ENCODE data around the gene CNIH3.
"Not testable (repeated sequence)": the region's sequence is repeated elsewhere in the genome, so short reads cannot be mapped to it uniquely, and the experiment has no call there.

Gene CNIH3

DNA sequence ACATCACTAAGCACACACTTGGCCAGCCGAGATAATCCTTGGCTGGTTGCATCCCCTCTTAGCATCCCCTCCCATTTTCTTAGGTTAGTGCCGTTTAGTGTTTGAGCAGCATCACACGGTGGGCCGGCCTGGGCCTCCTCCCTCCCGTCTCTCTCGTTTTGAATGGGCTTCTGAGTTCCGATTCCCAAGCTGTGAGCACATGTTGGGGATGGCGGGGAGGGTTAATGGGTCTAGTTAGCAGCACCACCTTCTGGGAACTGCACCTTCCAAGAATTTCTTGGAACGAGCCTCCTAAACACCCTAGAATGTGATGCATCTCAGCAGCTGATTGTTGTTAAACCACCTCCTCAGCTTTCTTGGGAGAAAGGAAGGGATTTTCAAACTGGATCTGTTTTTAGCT, 73.3 kb downstream of the CNIH3 start:
- DNase-seq (ENCODE audit: low read depth in 2 of 2): no peak

GRCh38 chr1:224690576-224690975, 74.5 kb downstream of the CNIH3 start:
- DNase-seq (ENCODE audit: low read depth in 2 of 2): no peak

GRCh38 chr1:224691148-224691925, 75.2 kb downstream of the CNIH3 start:
- no peak for DNase-seq (ENCODE audit: low read depth in 2 of 2)

- no peak for DNase-seq (ENCODE audit: low read depth in 2 of 2)
Observed at GRCh38 chr1:224694969-224695368, 78.9 kb downstream of the CNIH3 start.

DNA sequence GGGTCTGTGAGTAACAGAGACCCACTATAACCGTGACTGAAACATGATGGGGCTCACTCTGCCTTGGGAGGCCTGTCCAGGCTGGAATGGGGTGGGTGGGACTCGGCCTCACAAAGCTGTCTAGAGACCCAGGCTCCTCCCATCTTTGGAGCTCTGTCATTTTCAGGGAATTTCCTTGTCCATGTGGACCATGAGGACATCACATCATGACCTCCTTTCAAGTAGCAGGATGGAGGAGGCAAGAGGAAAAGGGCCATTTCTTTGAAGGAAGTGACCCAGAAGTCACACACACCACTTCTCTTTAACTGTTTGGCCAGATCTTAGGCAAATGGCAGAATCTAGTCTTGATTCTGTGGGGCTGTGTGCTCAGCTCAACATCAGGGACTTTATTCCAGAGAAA, 79.9 kb downstream of the CNIH3 start:
- no peak for DNase-seq (ENCODE audit: low read depth in 2 of 2)

- no peak for DNase-seq (ENCODE audit: low read depth in 2 of 2)
Observed at GRCh38 chr1:224696891-224697765, 81.0 kb downstream of the CNIH3 start.

DNA sequence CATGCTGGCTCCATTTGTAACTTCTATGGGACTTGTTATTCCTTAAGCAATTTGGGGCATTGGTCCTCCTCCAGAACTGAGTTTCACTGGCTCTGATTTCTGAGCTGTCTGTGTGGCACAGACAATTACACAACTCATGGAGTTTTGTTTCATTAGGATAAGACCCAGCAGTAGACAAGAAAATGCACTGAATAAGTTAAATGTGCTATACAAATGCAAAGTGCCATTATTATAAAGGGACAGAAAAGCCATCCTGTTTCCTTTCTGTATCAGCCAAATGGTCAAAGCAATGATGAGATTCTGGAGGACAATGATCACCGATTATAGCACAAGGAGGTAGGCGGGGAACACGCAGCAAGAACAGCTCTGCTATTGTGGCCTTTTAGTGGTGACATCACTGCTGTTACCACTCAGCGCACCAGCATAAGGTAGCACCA, 81.9 kb downstream of the CNIH3 start:
- DNase-seq (ENCODE audit: low read depth in 2 of 2): no peak

GRCh38 chr1:224700918-224701531, 84.9 kb downstream of the CNIH3 start:
- no peak for DNase-seq (ENCODE audit: low read depth in 2 of 2)

DNA sequence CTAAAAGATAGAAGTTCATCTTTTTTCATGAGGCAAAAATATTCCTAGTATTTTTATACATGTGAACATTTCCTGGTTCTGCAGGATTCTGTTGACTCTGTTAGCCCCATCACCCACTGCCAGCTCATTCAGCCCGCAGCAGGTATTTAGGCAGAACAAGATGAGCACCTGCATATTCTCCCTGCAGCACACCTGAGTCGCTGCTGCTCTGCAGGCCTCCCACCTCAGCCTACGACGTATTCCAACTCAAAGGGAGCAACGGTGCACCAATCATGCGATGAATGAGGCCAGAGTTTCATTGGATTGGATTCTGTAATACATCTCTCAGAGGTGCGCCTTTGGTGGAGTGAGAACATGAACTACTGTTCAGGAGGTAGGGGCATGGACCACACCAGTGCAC, 87.6 kb downstream of the CNIH3 start:
- no peak for DNase-seq (ENCODE audit: low read depth in 2 of 2)

GRCh38 chr1:224704107-224704735, 88.1 kb downstream of the CNIH3 start:
- no peak for DNase-seq (ENCODE audit: low read depth in 2 of 2)

- DNase-seq (ENCODE audit: low read depth in 2 of 2): no peak
Observed at GRCh38 chr1:224705578-224705977, 89.5 kb downstream of the CNIH3 start.

DNA sequence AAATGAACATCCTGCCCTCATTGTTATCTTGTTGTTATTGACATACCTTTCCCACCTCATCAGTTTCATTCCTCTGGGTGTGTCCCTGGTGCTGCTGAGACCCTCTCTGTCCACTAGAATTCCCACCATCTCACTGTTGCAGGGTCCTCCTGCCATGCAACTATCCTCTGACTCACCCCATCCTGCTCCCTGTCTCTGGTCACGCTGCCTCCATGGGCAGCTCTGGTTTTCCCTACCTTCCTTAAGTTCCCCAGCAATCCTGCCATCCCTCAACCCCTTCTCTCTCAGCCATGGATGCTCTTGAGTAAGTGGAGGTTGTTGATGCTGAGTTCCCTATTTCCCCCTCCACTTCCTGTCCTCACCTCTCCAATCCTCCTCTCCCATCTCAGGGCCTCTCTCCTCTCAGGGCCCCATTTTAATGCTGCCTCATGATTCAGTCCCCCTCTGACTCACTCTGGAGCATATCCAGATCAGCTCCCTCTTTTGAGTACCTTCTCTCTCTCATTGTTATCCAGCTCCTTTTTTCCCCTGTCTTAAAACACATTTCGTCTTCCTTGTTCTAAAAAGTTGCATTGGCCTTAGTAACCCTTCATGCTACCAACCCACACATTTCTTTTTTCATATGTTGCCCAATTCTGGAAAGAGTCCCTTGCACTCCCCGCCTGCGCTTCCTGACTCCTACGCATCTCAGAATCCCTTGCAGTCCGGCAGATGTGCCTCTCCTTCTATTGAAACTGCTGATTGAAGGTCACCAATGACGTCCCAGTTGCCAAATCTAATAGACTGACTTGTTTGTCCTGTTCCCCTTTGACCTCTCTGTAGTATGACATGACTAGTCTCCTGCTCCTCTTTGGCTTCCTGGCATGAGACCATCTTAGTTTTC, 92.0 kb downstream of the CNIH3 start:
- no peak for DNase-seq (ENCODE audit: low read depth in 2 of 2)

DNA sequence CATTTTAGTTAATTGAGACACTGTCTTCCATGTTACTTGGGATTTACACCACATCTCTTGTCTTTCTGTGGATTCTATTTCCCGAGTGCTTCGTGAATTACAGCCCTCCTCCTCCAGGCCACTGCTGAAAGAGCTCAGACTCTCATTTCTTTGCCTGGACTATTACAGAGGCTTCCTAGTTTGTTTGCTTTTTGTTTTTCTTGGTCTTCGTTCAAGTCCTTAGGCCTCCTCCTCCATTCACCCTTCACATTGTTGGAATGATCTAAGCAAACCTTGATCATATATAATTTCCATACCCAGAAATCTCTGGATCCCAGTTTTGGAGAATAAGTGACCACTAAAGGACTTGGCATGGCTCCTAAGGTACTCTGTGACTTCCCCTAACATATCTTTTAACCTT, 94.1 kb downstream of the CNIH3 start:
- no peak for DNase-seq (ENCODE audit: low read depth in 2 of 2)

DNA sequence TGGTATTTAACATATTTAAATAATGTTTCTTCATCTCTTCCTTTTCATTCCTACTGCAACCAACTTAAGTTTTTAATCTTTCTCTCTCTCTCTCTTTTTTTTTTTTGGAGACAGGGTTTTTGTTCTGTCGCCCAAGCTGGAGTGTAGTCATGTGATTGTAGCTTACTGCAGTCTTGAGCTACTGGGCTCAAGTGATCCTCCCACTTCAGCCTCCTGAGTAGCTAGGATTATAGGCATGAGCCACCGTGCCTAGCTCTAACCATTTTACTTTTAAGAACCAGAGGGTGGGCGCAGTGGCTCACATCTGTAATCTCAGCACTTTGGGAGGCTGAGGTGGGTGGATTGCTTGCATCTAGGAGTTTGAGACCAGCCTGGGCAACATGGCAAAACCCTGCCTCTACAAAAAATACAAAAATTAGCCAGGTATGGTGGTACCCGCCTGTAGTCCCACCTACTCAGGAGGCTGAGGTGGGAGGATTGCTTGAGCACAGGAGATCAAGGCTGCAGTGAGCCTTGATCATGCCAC, 95.2 kb downstream of the CNIH3 start:
- not testable (repeated sequence) for DNase-seq (ENCODE audit: low read depth in 2 of 2)

DNA sequence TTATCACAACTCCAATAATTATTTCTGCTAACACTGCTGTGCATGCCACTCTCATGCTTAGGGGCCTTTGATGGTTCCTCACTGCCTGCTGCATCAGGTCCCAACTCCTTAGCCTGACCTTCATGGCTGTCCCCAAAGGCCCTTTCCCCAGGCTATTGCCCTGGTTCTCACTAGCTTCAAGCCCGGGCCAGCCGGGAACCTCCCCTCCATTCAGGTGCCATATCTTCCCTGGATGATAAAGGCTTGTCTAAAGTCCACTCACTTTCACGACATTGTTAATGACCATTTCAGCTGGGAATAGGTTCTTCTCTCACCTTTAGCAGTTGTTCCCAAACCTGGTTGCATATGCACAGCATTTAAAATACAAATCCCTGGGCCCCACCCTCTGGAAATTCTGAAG, 95.8 kb downstream of the CNIH3 start:
- DNase-seq (ENCODE audit: low read depth in 2 of 2): no peak

DNA sequence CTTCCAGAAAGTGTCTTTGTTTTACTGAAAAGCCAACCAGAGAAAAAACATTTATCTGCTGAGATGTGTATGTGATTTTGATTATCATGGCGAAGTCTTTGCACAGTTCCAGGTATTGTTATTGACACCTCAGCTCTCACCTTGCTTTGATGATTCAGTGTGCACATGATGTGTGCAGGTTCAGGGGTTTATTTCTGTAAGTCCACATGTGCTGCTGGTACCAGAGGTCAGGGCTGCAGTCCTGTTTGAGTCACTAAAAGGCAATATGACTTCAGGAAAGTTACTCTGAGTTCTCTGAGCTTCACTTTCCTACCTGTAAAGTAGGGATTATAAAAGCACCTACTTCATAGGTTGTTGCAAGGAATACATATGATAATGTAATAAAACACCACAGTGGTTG, 97.1 kb downstream of the CNIH3 start:
- no peak for DNase-seq (ENCODE audit: low read depth in 2 of 2)

GRCh38 chr1:224714553-224714952, 98.4 kb downstream of the CNIH3 start:
- no peak for DNase-seq (ENCODE audit: low read depth in 2 of 2)

GRCh38 chr1:224718470-224719053, 102.4 kb downstream of the CNIH3 start:
- no peak for DNase-seq (ENCODE audit: low read depth in 2 of 2)

GRCh38 chr1:224719716-224720115, 103.6 kb downstream of the CNIH3 start:
- no peak for DNase-seq (ENCODE audit: low read depth in 2 of 2)

- DNase-seq (ENCODE audit: low read depth in 2 of 2): no peak
Observed at GRCh38 chr1:224720216-224720615, 104.1 kb downstream of the CNIH3 start.
